ENCODE results near the gene BTBD2. TPM values are rescaled to one million over a fixed set of nuclear protein-coding genes. Genes with fewer than 3 reads are reported as not detected.
A peak's percentile ranks its signal among the peaks of the same experiment; 100 is the strongest.

BTBD2 gene
- total RNA-seq, 1 experiment from 2014 or later = 110 TPM

- Histone ChIP-seq H3K9ac (ENCODE audit: extremely low read depth, insufficient read length, low read length) (peak overlapping the region; percentile 29), H3K27me3 (ENCODE audit: insufficient read depth, low read length) (no peaks in the 10 kb centered on the region), H3K27ac (ENCODE audit: insufficient read length, low read depth, low read length) (no peak overlapping the region), H3K18ac (ENCODE audit: insufficient read length, low read depth, low read length) (no peak overlapping the region), H2AFZ (ENCODE audit: low read length) (no peak overlapping the region), H3K79me1 (ENCODE audit: insufficient read depth, low read depth, low read length, poor library complexity, severe bottlenecking) (peaks cover 3% of the 10 kb centered on the region), H3K23me2 (ENCODE audit: insufficient read length, low read depth, low read length, poor library complexity, severe bottlenecking) (peaks cover 9% of the 10 kb centered on the region), H3T11ph (ENCODE audit: low read length) (no peak overlapping the region), H3K23ac (ENCODE audit: insufficient read length, low read depth, low read length) (no peak overlapping the region), H2BK20ac (ENCODE audit: low read depth, low read length, poor library complexity, severe bottlenecking) (no peak overlapping the region), H3K4me1 (ENCODE audit: insufficient read depth, low read length) (no peaks in the 10 kb centered on the region), H3K4me2 (ENCODE audit: insufficient read depth, insufficient read length, low read length) (peak overlapping the region; percentile 65), H3K9me3 (ENCODE audit: control insufficient read depth, low read depth, low read length) (no peaks in the 10 kb centered on the region), H2BK5ac (ENCODE audit: insufficient read length, low read length) (no peak overlapping the region), H4K8ac (replicated peaks; ENCODE audit: insufficient read length, low read depth, low read length) (no peak overlapping the region), H3K56ac (ENCODE audit: insufficient read length, low read depth, low read length) (no peak overlapping the region), H3K14ac (ENCODE audit: insufficient read depth, low read length) (peak overlapping the region; percentile 70; the same call in 1 of the 2 replicates), H4K5ac (ENCODE audit: insufficient read length, low read depth, low read length) (no peak overlapping the region), H2BK120ac (ENCODE audit: low read depth, low read length, poor library complexity, severe bottlenecking) (no peak overlapping the region), H2BK12ac (ENCODE audit: insufficient read length, low read depth, low read length) (no peak overlapping the region), H2AK5ac (ENCODE audit: insufficient read length, low read length) (no peak overlapping the region), H4K91ac (ENCODE audit: insufficient read length, low read depth, low read length) (no peak overlapping the region), H2BK15ac (ENCODE audit: low read depth, low read length) (no peak overlapping the region), H3K4ac (ENCODE audit: low read depth, low read length) (no peak overlapping the region), H4K20me1 (ENCODE audit: control insufficient read depth, insufficient read depth, insufficient read length) (no peaks in the 10 kb centered on the region), H3K79me2 (ENCODE audit: insufficient read depth, low read length) (peaks cover 11% of the 10 kb centered on the region; the same call in 1 of the 2 replicates)
- Mint-ChIP-seq H3K27ac (peak overlapping the region in 1 of 3 experiments; percentile 61; a peak in 1 of 7 replicates), H3K36me3 (ENCODE audit: insufficient read depth in 1 of 3, low read depth in 3 of 3) (peaks cover 0 to 4% (median 3%) of the 10 kb centered on the region in 3 experiments; a peak in 2 of 7 replicates), H3K27me3 (ENCODE audit: low read depth) (no peaks in the 10 kb centered on the region), H3K4me1 (peaks cover 4 to 6% of the 10 kb centered on the region in 2 experiments; a peak in 3 of 4 replicates), H3K9me3 (no peaks in the 10 kb centered on the region), H3K4me3 (peak overlapping the region; percentile 72 to 86)
- WGBS (ENCODE audit: extremely low coverage, insufficient read length, low lambda C conversion rate) = no CpG with 5 or more reads among the region's 16 CpGs
- no peak for TF ChIP-seq CTCF (conservative IDR thresholded peaks at IDR 0.05)
- peak; percentile 55 for DNase-seq
These were observed 34.3 kb upstream of the BTBD2 start for GRCh38 chr19:2049741-2050348.
